NCI-H2196 (cell line): ENCODE measurements around the gene SNX30.

ENCODE experiments used
- DNase-seq: peaks from one replicate; lab custom pipeline; 2025; ENCODE audit not compliant: unreplicated experiment; lab: John Stamatoyannopoulos, UW

SNX30 gene

GRCh38 chr9:112752334-112753125 is 2.0 kb downstream of the SNX30 start:
- no peak for DNase-seq

GRCh38 chr9:112753725-112754124 is 3.2 kb downstream of the SNX30 start:
- DNase-seq: no peak

DNA sequence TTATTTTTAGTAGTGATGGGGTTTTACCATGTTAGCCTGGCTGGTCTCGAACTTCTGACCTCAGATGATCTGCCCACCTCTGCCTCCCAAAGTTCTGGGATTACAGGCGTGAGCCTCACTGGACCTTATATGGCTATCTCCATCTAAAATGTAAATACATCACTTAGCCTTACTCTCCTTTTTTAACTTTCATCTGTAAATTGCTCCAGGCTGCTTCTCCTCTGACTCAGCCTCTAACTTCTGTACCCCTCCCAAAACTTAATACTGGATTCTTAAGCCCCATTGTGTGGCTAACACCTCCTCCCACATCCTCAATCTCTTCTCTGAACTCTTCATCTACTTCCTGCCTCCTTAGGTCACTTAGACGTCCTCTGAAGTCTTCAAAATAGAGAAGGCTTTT is 4.0 kb downstream of the SNX30 start:
- no peak for DNase-seq

- no peak for DNase-seq
Measured at GRCh38 chr9:112755016-112755427, 4.5 kb downstream of the SNX30 start.

DNA sequence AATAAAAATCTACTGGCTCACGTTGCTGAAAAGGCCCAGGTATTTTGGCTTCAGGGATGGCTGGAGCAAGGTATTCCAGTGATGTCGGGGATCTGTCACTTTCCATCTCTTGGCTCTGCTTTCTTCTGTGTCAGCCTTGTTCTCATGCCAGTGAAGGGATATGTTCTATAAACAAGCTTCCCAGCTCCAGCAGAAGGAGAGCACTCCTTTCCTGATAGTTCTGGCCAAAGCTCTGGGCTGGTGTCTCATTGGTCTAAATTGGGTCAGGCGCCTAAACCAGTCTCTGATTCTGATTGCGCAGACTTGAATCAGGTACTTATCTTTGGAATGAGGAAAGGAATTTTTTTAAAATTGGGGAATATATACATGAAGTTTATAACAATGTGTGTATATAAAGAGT is 5.1 kb downstream of the SNX30 start:
- DNase-seq: no peak

GRCh38 chr9:112757282-112757883 is 6.8 kb downstream of the SNX30 start:
- DNase-seq: no peak

- no peak for DNase-seq
Measured at GRCh38 chr9:112757940-112758339, 7.4 kb downstream of the SNX30 start.

- DNase-seq: no peak
Measured at GRCh38 chr9:112760821-112761220, 10.3 kb downstream of the SNX30 start.

GRCh38 chr9:112761912-112762655 is 11.5 kb downstream of the SNX30 start:
- DNase-seq: no peak

- no peak for DNase-seq
Measured at GRCh38 chr9:112762726-112763518, 12.4 kb downstream of the SNX30 start.

DNA sequence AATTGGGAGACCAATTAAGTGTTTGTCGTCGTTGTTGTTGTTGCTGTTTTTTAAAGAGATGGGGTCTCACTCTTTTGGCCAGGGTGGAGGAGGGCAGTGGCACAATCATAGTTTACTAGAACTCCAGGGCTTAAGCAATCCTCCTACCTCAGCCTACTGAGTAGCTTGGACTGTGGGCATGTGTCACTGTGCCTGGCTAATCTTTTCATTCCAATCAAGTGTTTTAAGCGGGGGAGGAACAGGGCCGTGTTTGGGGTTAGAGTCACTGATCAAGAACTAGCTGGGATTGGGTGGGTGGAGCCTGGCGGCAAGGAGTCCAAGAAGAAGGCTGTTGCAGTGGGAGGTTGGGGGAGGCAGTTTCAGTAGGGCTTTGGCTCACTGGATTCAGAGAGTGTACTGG is 13.8 kb downstream of the SNX30 start:
- DNase-seq: no peak

DNA sequence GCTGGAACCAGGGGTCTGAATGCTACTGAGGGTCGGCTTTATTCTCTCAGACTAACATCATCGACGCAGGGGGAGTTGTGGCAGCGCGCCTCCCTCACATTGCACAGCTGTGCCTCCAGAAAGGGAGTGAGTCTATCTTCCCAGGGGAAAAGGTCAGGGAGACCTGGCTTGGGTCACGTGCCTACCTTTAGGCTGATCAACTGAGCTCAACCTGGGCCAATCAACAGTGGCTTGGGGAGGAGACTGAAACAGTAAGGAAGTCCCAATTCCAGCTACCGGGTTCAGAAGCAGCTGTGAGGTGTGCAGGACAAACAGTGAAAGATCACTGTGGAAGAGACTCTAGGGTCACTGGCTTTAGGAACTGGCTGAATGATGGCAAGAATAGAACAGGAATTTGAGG is 14.3 kb downstream of the SNX30 start:
- DNase-seq: no peak

DNA sequence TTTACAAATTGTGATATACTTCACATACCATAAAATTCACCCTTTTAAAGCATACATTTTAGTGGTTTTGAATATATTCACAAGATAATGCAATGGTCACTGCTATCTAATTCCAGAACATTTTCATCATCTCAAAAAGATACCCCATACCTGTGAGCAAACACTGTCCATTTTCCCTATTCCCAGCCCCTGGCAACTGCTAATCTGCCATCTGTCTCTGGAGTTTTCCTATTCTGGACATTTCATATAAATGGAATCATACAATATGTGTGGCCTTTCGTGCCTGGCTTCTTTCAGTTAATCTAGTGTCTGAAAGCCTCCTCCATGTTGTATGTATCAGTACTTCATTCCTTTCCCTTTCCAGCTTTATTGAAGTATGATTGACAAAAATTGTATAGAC is 14.7 kb downstream of the SNX30 start:
- no peak for DNase-seq

DNA sequence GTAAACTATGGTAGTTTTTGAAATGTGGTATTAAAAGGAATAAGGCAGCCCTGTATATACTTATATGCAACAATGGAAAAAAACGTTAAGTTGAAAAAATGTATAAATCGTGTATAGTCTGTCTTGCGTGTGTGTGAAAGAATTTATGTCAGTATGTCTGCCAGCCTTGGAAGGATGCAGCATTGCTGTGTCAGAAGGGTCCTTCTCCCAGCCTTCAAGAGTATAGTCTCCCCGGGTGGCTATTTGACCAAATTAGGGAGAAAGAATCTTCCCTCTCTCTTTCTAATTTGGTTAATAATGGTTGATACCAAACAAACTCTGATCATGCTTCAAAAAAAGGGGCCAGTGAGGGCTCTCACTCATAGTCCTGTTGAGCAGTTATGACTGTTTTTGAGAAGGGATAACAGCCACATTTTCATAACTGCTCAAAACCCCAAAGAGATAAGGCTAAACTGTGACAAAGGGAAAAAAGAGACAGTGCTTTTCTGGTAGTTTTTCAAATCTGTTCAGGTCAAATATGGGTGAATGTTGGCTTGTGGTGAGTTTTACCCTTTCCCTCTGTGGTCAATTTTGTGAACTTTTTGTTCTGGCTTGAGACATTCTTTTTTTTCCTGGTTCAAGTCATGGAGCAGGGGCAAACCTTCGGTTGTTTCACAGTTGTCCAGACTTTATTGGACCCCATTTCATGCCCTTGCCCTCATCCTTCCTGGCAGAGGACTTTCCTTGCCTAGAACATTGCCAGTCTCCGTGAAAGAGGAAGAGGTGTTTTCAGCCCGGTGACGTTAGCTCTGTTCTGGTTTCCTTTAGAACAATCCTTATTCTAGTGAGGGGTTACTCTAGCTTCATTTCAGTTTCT is 21.0 kb downstream of the SNX30 start:
- DNase-seq: no peak

GRCh38 chr9:112772215-112772509 is 21.6 kb downstream of the SNX30 start:
- no peak for DNase-seq

DNA sequence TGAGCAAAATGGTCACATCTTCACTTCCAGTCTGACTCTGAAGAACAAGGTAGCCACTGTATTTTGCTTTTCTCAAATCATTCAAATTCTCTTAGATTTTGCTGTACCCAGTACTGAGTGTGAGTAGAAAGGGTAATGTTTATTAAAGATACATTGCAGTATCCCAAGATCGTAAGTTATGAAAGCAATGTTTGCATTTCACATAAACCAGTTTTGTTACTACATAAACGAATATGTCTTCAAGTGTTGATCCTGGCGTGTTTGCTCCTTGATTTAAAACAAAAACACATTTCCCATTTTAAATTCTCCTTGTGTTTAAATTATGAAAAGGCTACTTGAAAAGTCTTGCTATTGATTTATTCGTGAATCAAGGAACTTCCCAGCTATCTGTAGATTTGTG is 22.0 kb downstream of the SNX30 start:
- no peak for DNase-seq

DNA sequence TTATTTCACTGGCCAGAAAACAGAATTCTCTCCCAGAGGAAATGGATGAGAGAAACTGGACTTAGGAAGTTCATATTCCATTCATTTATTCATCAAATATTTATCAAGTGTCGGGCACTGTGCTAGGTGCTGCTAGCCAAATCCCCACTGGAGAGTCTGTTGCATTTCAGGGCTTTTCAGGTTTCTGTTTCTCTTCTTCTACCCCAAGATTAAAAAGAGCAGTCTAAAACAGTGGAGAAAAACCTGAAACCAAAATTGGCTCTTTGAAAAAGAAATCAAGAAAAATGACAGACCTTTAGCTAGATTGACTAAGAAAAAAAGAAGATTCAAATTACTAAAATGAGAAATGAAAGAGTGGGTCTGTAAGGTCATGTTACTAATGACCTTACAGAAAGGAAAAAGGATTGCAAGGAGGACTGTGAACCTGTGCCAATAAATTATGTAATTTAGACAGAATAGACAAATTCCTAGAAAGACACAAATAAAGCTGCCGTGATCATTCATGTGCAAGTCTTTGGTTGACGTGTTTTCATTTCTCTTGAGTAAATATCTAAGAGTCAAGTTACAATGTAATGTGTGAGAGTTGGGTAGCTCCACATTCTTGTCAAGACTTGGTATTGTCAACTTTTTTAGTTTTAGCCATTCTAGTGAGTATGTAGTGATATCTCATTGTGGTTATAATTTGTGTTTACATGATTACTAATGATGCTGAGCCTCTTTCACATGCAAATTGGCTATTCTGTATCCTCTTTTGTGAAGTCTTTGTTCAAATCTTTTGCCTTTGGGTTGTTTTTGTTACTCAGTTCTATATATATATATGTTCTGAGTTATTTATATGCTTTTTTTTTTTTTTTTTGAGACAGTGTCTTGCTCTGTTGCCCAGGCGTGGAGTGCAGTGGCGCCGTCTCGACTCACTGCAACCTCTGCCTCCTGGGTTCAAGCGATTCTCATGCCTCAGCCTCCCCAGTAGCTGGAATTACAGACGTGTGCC is 23.7 kb downstream of the SNX30 start:
- DNase-seq: no peak

GRCh38 chr9:112777914-112778313 is 27.4 kb downstream of the SNX30 start:
- no peak for DNase-seq

- no peak for DNase-seq
Measured at GRCh38 chr9:112780450-112781036, 30.0 kb downstream of the SNX30 start.
